ENCODE measurements around the gene FRMD4B.
A peak's percentile ranks its signal among the peaks of the same experiment; 100 is the strongest.

Gene FRMD4B

DNA sequence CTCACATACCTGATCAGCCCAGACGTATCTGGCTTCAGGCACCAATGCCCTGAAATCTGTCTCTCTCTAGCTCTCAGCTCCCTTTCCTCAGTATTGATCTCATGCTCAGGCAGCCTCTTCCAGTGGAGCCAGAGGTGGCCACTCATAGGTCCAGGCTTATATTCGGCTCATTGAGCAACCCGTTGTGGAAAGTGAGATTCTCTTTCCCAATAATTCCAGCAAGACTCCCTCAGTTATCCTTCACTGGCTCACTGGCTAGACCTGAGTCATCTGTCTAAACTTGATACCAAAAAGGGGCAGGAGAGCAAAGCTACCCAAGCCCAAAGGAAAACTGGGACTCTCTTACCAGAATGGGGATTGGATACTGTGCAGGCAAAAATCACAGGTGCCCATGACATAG, 33.4 kb upstream of the FRMD4B start:
- Histone ChIP-seq H3K27me3 (no peaks in the 10 kb centered on the region), H3K4me1 (ENCODE audit: control insufficient read depth in 1 of 2, insufficient read depth in 1 of 2, low read depth in 1 of 2, low read length in 1 of 2) (no peaks in the 10 kb centered on the region), H3K4me3 (ENCODE audit: low read depth in 1 of 2, low read length in 1 of 2) (no peak overlapping the region), H3K36me3 (no peaks in the 10 kb centered on the region), H3K27ac (no peak overlapping the region), H3K9me3 (no peaks in the 10 kb centered on the region)
- TF ChIP-seq, protein P1, sequence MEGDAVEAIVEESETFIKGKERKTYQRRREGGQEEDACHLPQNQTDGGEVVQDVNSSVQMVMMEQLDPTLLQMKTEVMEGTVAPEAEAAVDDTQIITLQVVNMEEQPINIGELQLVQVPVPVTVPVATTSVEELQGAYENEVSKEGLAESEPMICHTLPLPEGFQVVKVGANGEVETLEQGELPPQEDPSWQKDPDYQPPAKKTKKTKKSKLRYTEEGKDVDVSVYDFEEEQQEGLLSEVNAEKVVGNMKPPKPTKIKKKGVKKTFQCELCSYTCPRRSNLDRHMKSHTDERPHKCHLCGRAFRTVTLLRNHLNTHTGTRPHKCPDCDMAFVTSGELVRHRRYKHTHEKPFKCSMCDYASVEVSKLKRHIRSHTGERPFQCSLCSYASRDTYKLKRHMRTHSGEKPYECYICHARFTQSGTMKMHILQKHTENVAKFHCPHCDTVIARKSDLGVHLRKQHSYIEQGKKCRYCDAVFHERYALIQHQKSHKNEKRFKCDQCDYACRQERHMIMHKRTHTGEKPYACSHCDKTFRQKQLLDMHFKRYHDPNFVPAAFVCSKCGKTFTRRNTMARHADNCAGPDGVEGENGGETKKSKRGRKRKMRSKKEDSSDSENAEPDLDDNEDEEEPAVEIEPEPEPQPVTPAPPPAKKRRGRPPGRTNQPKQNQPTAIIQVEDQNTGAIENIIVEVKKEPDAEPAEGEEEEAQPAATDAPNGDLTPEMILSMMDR (IDR thresholded peaks at IDR 0.05): no peak

DNA sequence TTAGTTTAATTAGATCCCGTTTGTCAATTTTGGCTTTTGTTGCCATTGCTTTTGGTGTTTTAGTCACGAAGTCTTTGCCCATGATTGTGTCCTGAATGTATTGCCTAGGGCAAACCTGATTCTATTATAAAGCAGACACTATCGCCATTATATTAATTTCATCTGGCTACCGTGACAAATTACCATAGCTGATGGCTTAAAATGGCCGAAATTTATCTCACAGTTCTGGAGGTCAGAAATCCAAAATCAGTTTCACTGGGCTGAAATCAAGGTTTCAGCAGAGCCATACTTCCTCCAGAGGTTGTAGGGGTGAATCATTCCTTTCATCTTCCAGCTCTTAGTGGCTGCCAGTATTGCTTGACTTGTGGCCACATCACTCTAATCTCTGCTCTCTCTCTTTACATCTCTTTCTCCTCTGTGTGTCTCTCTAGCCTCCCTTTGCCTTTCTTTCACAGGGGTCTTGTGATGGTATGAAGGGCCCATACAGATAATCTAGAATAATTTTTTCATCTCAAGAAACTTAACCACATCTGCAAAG, 31.7 kb upstream of the FRMD4B start:
- H3K4me3 ChIP-seq (ENCODE audit: low read depth in 1 of 2, low read length in 1 of 2): no peak overlapping the region
- H3K27ac ChIP-seq: no peak overlapping the region
- no peaks in the 10 kb centered on the region for H3K4me1 ChIP-seq (ENCODE audit: control insufficient read depth in 1 of 2, insufficient read depth in 1 of 2, low read depth in 1 of 2, low read length in 1 of 2)
- no peaks in the 10 kb centered on the region for H3K27me3 ChIP-seq
- no peaks in the 10 kb centered on the region for H3K36me3 ChIP-seq
- H3K9me3 ChIP-seq: no peaks in the 10 kb centered on the region
- TF ChIP-seq, protein P1 (IDR thresholded peaks at IDR 0.05): no peak

DNA sequence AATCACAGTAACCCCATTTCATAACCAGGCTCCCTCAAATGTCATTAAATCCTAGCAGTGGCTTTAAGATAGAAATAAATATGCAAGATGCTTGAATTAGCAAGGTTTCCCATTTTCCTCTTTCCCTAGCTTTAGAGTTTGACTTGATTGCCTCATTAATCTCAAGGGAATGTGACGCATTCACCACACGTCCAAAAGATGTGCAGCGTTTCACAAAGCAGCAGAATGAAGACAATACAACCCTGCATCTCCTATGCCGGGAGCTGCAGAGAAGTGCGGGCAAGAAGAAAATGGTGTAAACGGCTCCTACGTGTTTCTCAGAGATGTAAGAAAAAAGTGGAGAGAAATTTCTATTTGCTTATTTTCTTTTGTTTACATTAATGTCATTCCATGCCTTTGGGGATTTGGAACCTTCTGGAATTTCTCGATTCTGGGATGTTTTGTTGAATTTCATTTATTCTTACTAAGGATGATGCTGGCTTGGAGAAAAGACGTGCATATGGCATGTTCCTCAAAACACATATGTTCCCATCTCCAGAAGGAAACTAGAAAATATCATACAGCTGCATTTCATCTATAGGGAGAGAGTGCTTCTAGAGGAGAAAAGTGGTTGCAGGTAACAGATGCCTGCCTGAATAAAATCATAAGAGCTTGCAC, 27.8 kb upstream of the FRMD4B start:
- H3K4me1 ChIP-seq (ENCODE audit: control insufficient read depth in 1 of 2, insufficient read depth in 1 of 2, low read depth in 1 of 2, low read length in 1 of 2): peaks cover 0 to 4% of the 10 kb centered on the region in 2 experiments
- no peaks in the 10 kb centered on the region for H3K27me3 ChIP-seq
- no peak overlapping the region for H3K4me3 ChIP-seq (ENCODE audit: low read depth in 1 of 2, low read length in 1 of 2)
- TF ChIP-seq, protein P1 (IDR thresholded peaks at IDR 0.05): no peak
- H3K27ac ChIP-seq: no peak overlapping the region
- no peaks in the 10 kb centered on the region for H3K36me3 ChIP-seq
- H3K9me3 ChIP-seq: no peaks in the 10 kb centered on the region

DNA sequence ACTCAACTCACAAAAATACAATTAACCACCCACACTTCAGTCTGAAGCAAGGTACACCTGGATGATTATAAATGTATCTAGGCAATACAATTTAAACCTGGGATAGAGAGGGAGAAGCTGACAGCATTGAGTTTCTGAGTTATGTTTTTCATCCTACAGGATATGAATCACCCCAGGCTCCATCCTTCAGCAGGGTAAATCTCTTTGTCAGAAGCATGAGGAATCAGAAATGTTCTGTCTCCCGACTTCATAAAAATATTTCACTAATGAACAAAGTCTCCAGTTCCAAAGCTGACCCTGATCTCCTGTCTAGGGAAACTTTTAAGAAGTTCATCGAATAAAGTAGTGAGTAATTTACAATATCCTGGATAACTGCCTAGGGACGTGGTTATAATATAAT, 25.5 kb upstream of the FRMD4B start:
- H3K27me3 ChIP-seq: no peaks in the 10 kb centered on the region
- no peaks in the 10 kb centered on the region for H3K9me3 ChIP-seq
- no peak overlapping the region for H3K4me3 ChIP-seq (ENCODE audit: low read depth in 1 of 2, low read length in 1 of 2)
- H3K4me1 ChIP-seq (ENCODE audit: control insufficient read depth in 1 of 2, insufficient read depth in 1 of 2, low read depth in 1 of 2, low read length in 1 of 2): peaks cover 0 to 4% of the 10 kb centered on the region in 2 experiments
- no peaks in the 10 kb centered on the region for H3K36me3 ChIP-seq
- no peak overlapping the region for H3K27ac ChIP-seq
- TF ChIP-seq, protein P1 (IDR thresholded peaks at IDR 0.05): no peak

DNA sequence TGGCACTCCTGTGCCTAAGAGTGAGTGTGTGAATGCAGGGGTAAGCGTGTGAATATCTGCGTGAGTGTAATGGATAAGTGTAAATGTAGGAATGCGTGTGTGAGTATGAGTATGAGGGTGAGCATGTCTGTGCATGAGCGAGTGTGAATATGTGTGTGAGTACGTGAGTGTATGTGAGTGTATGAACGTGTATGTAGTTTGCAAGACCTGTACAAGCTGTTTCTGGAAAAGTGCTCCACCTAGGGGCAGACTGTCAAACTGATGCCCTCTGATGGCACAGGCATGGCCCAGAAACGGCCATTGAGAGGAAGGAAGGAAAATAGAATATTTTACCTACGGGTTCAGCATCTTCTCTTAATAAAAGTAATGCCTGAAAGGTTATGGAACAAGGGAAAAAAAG, 24.4 kb upstream of the FRMD4B start:
- TF ChIP-seq, protein P1 (IDR thresholded peaks at IDR 0.05): peak; percentile 61
- Histone ChIP-seq H3K36me3 (no peaks in the 10 kb centered on the region), H3K27me3 (no peaks in the 10 kb centered on the region), H3K27ac (no peak overlapping the region), H3K4me1 (ENCODE audit: control insufficient read depth in 1 of 2, insufficient read depth in 1 of 2, low read depth in 1 of 2, low read length in 1 of 2) (peaks cover 0 to 4% of the 10 kb centered on the region in 2 experiments), H3K4me3 (ENCODE audit: low read depth in 1 of 2, low read length in 1 of 2) (no peak overlapping the region), H3K9me3 (no peaks in the 10 kb centered on the region)
